Adrenal gland (tissue), 12 donors: Measurements from ENCODE around the gene ULBP3. TPM values are rescaled to one million over a fixed set of nuclear protein-coding genes. Genes with fewer than 3 reads are reported as not detected.

ENCODE experiments used
- DNase-seq, 7 donors: peaks; one replicate each; pipeline ENCODE4 v3.0.0-alpha.2; 2019 to 2020
- H3K27ac ChIP-seq, 5 donors: fragments of 200-600 bp; sonication (generic) in 4 of 5; 1 replicate in 3 of 5; 2 replicates in 2 of 5; pipeline versions ENCODE4 v1.5.1 to v1.8.0; 2016 to 2020; ENCODE audit warnings: mild to moderate bottlenecking in 1 of 5
- H3K27me3 ChIP-seq: fragments of 200-600 bp; 2 replicates; pipeline ENCODE4 v1.8.0; 2021
- H3K36me3 ChIP-seq, 2 donors: fragments of 200-600 bp; replicated peaks in 1 of 2; 1 replicate in 1 of 2; 2 replicates in 1 of 2; pipeline versions ENCODE4 v1.5.1 to v1.8.0; 2018 to 2022
- H3K4me1 ChIP-seq, 2 donors: fragments of 200-600 bp; replicated peaks in 1 of 2; 1 replicate in 1 of 2; 2 replicates in 1 of 2; pipeline versions ENCODE4 v1.5.1 to v1.8.0; 2018 to 2021
- H3K4me3 ChIP-seq, 4 donors: fragments of 200-600 bp; sonication (generic) in 3 of 4; one replicate each; pipeline ENCODE4 v1.5.1; 2016 to 2018
- H3K9me3 ChIP-seq, 3 donors: fragments of 200-600 bp; sonication (generic) in 1 of 3; replicated peaks in 1 of 3; 1 replicate in 2 of 3; 2 replicates in 1 of 3; pipeline versions ENCODE4 v1.5.1 to v1.8.0; 2016 to 2021
- POLR2A ChIP-seq, 2 donors: fragments of 450-650 bp; IDR thresholded peaks; one replicate each; pipeline ENCODE4 v1.6.1; 2017; ENCODE audit warnings: antibody characterized with exemption in 2 of 2, mild to moderate bottlenecking in 2 of 2, moderate library complexity in 1 of 2
- WGBS, 4 donors: extraction: QIAGEN DNeasy Blood & Tissue Kit in 2 of 4; methylation state at CpG; one replicate each; pipeline versions ENCODE4 v1.1.5 to v1.1.7; 2013 to 2017; 5-methylcytosine and 5-hydroxymethylcytosine counted together
- intact Hi-C, 2 donors: fragments of 100-400 bp; cut with DNase I; formaldehyde crosslinking; loops; one replicate each; pipeline versions ENCODE4 v1.14.1 to v1.15.0; 2022 to 2023
- polyA plus RNA-seq, 3 donors: library from polyadenylated mRNA; stranded (reverse); fragments of 200-250 nt in 2 of 3; fragments of 350-450 nt in 1 of 3; fragmentation: Illumina TruSeq in 1 of 3; extraction: RNeasy Lipid Tissue Mini Kit (QIAGEN cat#74804) in 1 of 3; gene quantifications; one replicate each; pipeline ENCODE4 v1.2.3, GENCODE V29; 2013 to 2014
- total RNA-seq, 9 donors: library from RNA; depleted of rRNA in 4 of 9; stranded (reverse); fragments of >200 nt in 4 of 9; fragments of 120-200 nt in 1 of 9; fragmentation: NEBNext Ultra II Directional in 1 of 9; extraction: Animal tissue kit (Norgen Biotek cat#: 25700) in 1 of 9; gene quantifications; one replicate each; pipeline versions ENCODE4 v1.1.0 to v1.2.4, GENCODE V29; 2013 to 2023
- TF ChIP-seq, protein P1 (sequence below), 6 experiments: fragments of 450-650 bp in 4 of 6; fragments of 200-600 bp in 2 of 6; sonication (generic) in 1 of 6; IDR thresholded peaks; 1 replicate in 5 of 6; 2 replicates in 1 of 6; pipeline versions ENCODE4 v1.5.1 to v1.8.0; 2016 to 2021; ENCODE audit warnings: antibody characterized with exemption in 6 of 6, mild to moderate bottlenecking in 2 of 6, moderate library complexity in 1 of 6
- donor health status: healthy with polysubstance abuse.
- donor health status: Bipolar disorder and iron deficiency.
- donor health status: DM: yes; HTN: yes; CAD: no.
- donor health status: DM: no; HTN: no; CAD: no.
- donor health status: DM: no; HTN: no; CAD: no.
- donor health status: DM: yes; HTN: yes; CAD: no.

ULBP3 gene
- total and polyA plus RNA-seq, 12 donors: 0.17 to 15.6 (median 5.1) TPM

DNA sequence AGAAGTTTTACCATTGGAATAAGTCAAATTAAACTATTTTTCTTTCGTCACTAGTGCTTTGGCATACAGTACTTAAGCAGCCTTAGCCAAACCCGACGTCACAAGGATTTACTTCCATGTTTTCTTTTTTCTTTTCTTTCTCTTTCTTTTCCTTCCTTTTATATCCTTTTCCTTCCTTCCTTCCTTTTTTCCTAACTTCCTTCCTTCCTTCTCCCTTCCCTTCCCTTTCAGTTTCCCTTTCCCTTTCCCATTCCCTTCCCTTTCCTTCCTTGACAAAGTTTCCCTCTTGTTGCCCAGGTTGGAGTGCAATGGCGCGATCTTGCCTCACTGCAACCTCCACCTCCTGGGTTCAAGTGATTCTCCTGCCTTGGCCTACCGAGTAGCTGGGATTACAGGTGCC is 9.9 kb downstream of the ULBP3 start:
- WGBS, 4 donors: 90 to 94% (median 91%) methylated on average over 6 of the region's 6 CpGs
- Histone ChIP-seq H3K4me1 (no peaks in the 10 kb centered on the region), H3K36me3 (no peaks in the 10 kb centered on the region), H3K27ac (no peak overlapping the region), H3K27me3 (no peaks in the 10 kb centered on the region), H3K9me3 (no peaks in the 10 kb centered on the region), H3K4me3 (no peak overlapping the region)
- TF ChIP-seq, protein P1, sequence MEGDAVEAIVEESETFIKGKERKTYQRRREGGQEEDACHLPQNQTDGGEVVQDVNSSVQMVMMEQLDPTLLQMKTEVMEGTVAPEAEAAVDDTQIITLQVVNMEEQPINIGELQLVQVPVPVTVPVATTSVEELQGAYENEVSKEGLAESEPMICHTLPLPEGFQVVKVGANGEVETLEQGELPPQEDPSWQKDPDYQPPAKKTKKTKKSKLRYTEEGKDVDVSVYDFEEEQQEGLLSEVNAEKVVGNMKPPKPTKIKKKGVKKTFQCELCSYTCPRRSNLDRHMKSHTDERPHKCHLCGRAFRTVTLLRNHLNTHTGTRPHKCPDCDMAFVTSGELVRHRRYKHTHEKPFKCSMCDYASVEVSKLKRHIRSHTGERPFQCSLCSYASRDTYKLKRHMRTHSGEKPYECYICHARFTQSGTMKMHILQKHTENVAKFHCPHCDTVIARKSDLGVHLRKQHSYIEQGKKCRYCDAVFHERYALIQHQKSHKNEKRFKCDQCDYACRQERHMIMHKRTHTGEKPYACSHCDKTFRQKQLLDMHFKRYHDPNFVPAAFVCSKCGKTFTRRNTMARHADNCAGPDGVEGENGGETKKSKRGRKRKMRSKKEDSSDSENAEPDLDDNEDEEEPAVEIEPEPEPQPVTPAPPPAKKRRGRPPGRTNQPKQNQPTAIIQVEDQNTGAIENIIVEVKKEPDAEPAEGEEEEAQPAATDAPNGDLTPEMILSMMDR (IDR thresholded peaks at IDR 0.05): no peak
- TF ChIP-seq POLR2A (IDR thresholded peaks at IDR 0.05): no peak
- intact Hi-C loops: no loop called here
- DNase-seq: no peak

DNA sequence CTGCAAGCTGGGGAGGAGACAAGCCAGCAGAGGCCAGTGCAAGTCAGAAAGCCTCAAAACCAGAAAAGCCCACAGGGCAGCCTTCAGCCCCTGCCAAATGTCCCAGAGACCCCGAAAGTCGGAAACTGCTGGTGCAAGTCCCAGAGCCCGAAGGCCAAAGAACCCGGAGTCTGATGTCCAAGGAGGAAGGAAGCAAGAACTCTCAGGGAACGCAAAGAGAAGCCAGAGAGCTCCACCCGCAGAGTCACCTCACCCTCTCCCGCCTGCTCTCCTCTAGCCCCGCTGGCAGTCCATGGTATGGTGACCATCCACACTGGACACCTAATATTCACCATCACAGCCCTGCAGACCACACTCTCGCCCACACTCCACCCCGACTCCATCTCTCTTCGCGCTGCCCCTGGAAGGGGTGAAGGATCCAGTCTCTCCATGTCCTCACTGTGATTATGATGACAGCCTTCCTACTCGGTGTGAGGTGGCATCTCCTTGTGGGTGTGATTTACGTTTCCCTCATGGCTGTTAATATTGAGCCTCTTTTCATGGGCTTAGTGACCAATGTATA is 10.6 kb downstream of the ULBP3 start:
- Histone ChIP-seq H3K4me3 (no peak overlapping the region), H3K27me3 (no peaks in the 10 kb centered on the region), H3K36me3 (no peaks in the 10 kb centered on the region), H3K27ac (no peak overlapping the region), H3K4me1 (no peaks in the 10 kb centered on the region), H3K9me3 (no peaks in the 10 kb centered on the region)
- no peak for TF ChIP-seq POLR2A (IDR thresholded peaks at IDR 0.05)
- TF ChIP-seq, protein P1 (IDR thresholded peaks at IDR 0.05): no peak
- 86 to 87% (median 87%) methylated on average over 9 to 14 of the region's 14 CpGs for WGBS, 4 donors
- intact Hi-C loops: no loop called here
- DNase-seq: peak in 1 of 7 donors; percentile 25

DNA sequence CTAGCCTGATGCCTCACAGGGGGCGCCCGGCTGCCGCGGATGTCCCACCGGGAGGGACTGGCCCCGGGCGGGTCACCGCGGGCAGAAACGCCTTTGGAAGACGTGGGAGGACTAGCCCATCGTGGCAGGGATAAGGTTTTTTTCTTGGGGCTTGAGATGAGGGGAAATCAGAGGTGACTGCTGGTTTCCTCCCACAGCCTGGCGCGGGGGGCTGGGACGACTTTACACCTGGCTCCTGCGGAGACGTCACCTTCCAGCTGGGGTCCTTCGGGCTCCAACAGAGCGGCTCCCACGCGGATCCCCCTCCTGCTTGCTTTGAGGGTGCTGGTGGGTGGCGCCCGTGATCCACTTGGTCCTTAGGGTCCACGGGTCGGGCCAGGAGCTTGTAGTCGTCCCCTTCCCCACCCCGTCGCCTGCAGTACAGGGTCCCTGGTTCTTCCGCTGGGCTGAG is 11.4 kb downstream of the ULBP3 start:
- TF ChIP-seq, protein P1 (IDR thresholded peaks at IDR 0.05): no peak
- TF ChIP-seq POLR2A (IDR thresholded peaks at IDR 0.05): no peak
- no peak overlapping the region for H3K4me3 ChIP-seq
- H3K27ac ChIP-seq: no peak overlapping the region
- intact Hi-C loops: no loop called here
- no peaks in the 10 kb centered on the region for H3K4me1 ChIP-seq
- 80 to 83% (median 81%) methylated on average over 20 to 29 of the region's 29 CpGs for WGBS, 4 donors
- DNase-seq: peak in 1 of 7 donors; percentile 29
- H3K27me3 ChIP-seq: no peaks in the 10 kb centered on the region
- no peaks in the 10 kb centered on the region for H3K9me3 ChIP-seq
- H3K36me3 ChIP-seq: no peaks in the 10 kb centered on the region

DNA sequence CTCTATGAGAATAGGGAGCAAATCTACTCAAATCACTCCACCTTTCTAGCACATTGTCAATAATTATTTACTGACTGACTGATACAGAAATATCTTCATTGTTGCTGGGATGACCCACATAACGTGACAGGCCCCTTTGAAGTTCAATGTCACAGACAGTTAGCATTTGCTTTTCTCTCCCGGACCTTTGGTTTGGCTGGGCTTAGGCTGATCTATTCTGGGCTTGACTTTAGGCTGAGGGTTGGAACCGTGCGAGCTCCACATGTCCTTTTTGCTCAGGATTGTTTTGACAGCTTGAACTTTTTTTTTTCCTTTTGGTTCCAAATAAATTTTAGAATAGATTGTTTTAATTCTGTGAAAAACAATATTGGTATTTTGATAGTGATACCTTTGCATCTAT is 12.0 kb downstream of the ULBP3 start:
- H3K4me1 ChIP-seq: no peaks in the 10 kb centered on the region
- no peaks in the 10 kb centered on the region for H3K9me3 ChIP-seq
- intact Hi-C loops: no loop called here
- H3K4me3 ChIP-seq: no peak overlapping the region
- no peaks in the 10 kb centered on the region for H3K36me3 ChIP-seq
- TF ChIP-seq, protein P1 (IDR thresholded peaks at IDR 0.05): no peak
- TF ChIP-seq POLR2A (IDR thresholded peaks at IDR 0.05): no peak
- H3K27me3 ChIP-seq: no peaks in the 10 kb centered on the region
- peak in 1 of 7 donors; percentile 15 for DNase-seq
- WGBS, 4 donors: 32 to 52% (median 47%) methylated on average over 4 of the region's 4 CpGs
- H3K27ac ChIP-seq: no peak overlapping the region
